GM12891 (cell line): ENCODE data around the gene OIT3.

Experiments
- POLR2A ChIP-seq: IDR thresholded peaks from 2 replicates; pipeline ENCODE4 v1.6.1; 2011; ENCODE audit warnings: low read depth, low read length, control low read depth
- POLR2AphosphoS5 ChIP-seq: IDR thresholded peaks from 2 replicates; pipeline ENCODE4 v1.6.1; 2011; ENCODE audit warnings: low read depth, low read length, control low read depth
- POU2F2 ChIP-seq: IDR thresholded peaks from 2 replicates; pipeline ENCODE4 v1.6.1; 2011; ENCODE audit warnings: low read depth, mild to moderate bottlenecking, control low read depth, low read length, moderate library complexity
- SPI1 ChIP-seq: IDR thresholded peaks from 2 replicates; pipeline ENCODE4 v1.6.1; 2011; ENCODE audit warnings: low read depth, low read length, control low read depth
- TAF1 ChIP-seq: IDR thresholded peaks from 2 replicates; pipeline ENCODE4 v1.6.1; 2011; ENCODE audit warnings: low read depth, low read length, control low read depth

DNA sequence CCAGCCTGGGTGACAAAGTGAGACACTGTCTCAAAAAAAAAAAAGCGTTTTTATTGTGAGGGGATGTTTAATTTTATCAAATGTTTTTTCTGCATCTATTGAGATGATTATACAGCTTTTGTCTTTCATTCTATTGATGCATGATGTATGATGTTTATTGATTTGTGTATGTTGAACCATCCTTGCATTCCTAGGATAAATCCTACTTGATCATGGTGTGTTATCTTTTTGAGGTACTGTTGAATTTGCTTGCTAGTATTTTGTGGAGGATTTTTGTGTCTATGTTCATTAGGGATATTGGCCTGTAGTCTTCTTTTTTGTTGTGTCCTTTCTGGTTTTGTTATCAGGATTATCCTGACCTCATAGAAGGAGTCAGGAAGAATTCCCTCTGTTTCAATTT, 83.3 kb downstream of the OIT3 start:
- TF ChIP-seq POLR2A (no peak), TAF1 (no peak), POLR2AphosphoS5 (no peak), POU2F2 (no peak), SPI1 (no peak)
